Measurements from ENCODE around the gene KANSL1.

The KANSL1 gene

DNA sequence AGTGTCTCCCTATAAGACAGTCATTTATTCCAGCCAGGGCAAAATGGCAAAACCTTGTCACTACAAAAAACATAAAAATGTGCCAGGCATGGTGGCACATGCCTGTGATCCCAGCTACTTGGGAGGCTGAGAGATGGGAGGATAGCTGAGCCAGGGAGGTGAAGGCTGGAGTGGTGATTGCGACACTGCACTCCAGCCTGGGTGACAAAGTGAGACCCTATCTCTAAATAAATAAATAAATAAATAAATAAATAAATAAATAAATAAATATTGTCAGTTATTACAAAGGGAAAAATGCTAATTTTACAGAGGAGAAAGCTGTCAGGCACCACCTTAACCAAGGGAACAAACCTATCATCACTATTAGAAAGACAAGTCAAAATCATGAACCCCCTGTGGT is 118.7 kb downstream of the KANSL1 start:
- DNase-seq, result no peak

GRCh38 chr17:46072998-46073397 is 120.2 kb downstream of the KANSL1 start:
- DNase-seq, result no peak

DNA sequence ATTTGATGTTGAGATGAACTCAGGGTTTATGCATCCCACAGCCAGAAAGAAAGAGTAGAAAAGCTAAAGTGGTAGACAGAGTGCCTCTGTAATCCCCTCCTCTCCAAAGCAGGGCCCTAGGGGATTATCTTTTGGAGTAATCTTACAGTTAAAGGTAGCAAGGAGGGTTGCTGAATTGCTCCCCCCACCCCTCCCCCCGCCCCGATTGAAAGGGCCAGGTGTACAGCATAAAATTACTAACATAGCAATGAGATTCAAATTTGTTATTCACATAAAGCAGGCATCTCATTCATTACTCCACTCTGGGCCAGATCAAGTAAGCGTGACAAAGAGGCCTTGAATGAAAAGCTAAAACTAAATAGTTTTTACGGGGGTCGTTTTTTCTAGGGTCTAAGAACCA is 121.4 kb downstream of the KANSL1 start:
- DNase-seq, result no peak

DNA sequence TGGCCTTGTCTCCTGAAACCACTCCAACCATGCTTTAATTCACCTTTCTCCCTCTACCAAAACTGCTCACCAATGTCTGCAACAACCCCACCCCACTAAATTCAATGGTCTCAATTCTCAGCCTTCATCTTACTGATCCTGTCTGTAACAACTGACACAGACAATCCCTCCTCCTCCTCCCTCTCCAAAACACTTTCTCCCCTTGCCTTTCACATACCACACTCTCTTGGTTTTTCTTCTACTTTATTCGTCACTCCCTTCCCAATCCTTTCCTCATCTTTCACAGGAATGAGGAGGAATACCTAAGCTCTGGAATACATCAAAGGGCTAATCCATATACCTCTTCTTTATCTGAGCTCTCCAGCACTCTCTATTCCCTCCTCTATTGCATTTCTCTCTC is 128.8 kb downstream of the KANSL1 start:
- DNase-seq, result no peak

DNA sequence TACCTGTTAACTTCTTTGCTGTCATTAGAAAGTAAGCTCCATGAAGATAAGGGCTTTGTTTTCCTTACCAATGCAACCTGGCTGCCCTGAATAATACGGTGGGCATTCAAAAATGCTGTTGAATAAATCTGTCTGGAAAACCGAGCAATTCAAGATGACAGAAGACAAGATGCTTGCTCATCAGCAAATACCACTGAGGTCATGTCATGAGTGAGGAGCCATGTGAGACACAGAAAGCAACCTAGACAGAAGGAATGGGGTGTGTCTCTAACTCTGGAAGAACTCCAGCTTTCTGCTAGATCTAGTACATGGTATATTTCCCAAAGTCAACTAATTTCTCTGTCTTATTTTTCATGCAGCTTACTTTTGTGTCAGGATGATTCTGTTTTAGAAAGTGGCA is 130.0 kb downstream of the KANSL1 start:
- DNase-seq, result no peak

GRCh38 chr17:46061435-46061834 is 131.8 kb downstream of the KANSL1 start:
- DNase-seq, result peak; percentile 11

GRCh38 chr17:46060461-46060860 is 132.8 kb downstream of the KANSL1 start:
- no peak for DNase-seq

DNA sequence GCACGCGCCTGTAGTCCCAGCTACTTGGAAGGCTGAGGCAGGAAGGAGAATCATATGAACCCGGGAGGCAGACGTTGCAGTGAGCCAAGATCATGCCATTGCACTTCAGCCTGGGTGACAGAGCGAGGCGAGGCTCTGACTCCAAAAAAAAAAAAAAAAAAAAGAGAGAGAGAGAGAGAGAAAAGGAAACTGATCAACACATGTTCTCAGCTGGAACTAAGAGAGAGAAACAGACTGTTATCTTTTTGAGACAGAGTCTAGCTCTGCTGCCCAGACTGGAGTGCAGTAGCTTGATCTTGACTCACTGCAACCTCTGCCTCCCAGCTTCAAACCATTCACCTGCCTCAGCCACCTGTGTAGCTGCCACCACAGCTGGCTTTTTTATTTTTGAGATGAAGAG is 133.7 kb downstream of the KANSL1 start:
- DNase-seq, result no peak

- DNase-seq, result no peak
These were observed 135.9 kb downstream of the KANSL1 start for GRCh38 chr17:46057366-46057765.

GRCh38 chr17:46056800-46057304 is 136.4 kb downstream of the KANSL1 start:
- DNase-seq, result no peak

GRCh38 chr17:46053911-46054534 is 139.2 kb downstream of the KANSL1 start:
- no peak for DNase-seq

DNA sequence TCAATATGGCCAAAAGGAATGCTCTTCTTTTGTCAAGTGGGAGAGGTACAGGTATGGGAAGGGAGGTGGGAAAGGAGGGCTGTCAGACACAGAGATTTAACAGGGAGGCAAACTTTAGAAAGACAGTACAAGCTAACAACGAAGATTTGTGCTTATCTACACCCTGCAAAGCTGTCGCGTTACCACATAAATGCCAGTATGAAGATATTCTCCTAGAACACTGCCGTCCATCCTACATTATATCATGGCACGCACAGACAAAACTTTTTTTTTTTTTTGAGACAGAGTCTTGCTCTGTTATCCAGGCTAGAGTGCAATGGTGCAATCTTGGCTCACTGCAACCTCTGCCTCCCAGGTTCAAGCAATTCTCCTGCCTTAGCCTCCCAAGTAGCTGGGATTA is 143.6 kb downstream of the KANSL1 start:
- DNase-seq, result no peak

- DNase-seq, result no peak
These were observed 145.4 kb downstream of the KANSL1 start for GRCh38 chr17:46047856-46048255.

GRCh38 chr17:46047398-46047797 is 145.8 kb downstream of the KANSL1 start:
- DNase-seq, result no peak

- no peak for DNase-seq
These were observed 146.3 kb downstream of the KANSL1 start for GRCh38 chr17:46046957-46047356.

DNA sequence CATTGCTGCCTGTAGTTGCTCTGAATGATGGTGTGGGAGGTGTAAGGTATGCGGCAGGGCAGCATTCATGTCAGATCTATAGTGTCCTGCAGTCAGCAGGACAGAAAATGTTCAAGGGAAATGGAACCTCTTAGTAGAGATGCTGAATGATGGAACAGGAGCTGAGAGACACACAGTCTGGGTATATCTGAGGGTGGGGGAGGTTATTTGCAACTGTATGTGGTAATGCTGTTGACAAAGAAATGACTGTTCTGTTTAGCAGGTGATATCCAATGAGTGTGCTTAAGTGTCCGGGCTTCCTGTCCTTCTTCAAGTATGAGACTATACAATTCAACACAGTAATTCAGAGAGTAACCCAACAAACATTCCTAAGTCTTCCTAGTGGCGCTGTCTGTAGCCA is 147.6 kb downstream of the KANSL1 start:
- no peak for DNase-seq

- no peak for DNase-seq
These were observed 148.2 kb downstream of the KANSL1 start for GRCh38 chr17:46044989-46045388.

DNA sequence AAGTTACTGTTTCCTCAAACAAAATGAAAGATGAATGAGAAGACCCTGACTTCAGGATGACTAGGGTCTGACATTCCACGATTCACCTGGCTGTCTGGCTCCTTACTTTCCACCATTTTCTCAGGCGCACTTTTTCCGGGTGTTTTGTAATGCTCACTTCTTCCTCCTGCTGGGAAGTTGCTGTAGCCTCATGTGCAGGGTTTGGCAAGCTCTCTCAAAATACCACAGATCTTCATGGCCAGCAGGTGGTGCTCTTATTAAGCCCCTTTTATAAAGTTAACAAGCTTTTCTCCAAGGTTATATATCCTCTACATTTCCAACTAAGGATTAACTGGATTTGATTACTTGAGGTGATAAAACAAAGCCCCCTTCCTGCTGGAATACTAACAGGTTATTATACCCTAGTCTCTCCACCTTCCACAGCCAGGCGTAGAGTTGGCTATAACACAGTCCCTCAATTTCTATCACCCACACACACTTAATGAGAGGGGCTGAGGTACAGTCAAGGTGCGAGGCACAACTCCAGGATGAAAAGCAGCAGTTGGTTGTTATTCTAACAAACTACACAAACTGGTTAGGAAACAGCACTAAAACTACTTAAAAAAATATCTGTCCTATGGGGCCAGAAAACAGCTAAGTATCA is 148.8 kb downstream of the KANSL1 start:
- DNase-seq, result peak; percentile 90

DNA sequence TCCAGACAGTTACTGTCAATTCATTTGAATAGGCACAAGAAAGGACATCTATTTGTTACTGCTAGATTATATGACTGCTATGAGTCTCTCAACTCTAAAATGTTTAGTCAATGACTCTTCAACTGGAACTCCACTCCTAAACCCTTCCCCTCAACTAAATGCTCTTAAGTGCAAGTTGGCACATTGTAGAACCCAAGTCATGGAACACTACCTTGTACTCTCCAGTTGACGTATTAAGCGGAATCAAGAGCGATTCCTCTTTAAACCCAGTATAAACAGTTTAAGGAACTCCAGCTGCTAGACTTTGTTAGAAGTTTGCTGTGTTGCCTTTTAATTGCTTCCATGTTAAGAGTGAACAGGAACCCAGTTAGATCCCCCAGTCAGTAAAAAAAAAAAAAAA is 149.6 kb downstream of the KANSL1 start:
- no peak for DNase-seq

- no peak for DNase-seq
These were observed 150.3 kb downstream of the KANSL1 start for GRCh38 chr17:46042925-46043324.

DNA sequence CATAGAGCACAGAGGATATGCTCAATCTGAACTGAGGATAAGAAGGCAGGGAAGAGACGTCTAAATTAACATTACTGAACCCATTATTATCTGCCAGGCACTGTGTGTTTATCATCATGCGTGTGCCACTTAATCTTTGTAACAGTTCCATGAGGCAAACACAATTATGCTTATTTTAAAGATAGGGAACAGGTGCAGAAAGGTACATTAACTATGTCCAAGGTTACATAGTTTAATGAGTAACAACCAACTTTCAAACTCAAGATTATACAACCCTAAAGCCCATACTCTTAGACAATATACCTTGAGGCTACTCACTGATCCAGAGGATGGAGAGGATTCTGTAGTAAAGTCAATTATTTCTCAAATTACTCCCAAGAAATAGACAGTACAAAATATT is 151.0 kb downstream of the KANSL1 start:
- DNase-seq, result no peak

- no peak for DNase-seq
These were observed 153.5 kb downstream of the KANSL1 start for GRCh38 chr17:46039592-46040186.

- no peak for DNase-seq
These were observed 154.3 kb downstream of the KANSL1 start for GRCh38 chr17:46038937-46039336.

- no peak for DNase-seq
These were observed 154.8 kb downstream of the KANSL1 start for GRCh38 chr17:46038414-46038813.
